Activated CD8-positive, alpha-beta T cell treated with anti-CD3 and anti-CD28 coated beads, Interleukin-2, amount 10 ng/mL, durations not matched to agents 7 days and 5 days (primary cell): ENCODE results near the gene PYROXD2. TPM values are rescaled to one million over a fixed set of nuclear protein-coding genes. Genes with fewer than 3 reads are reported as not detected.

Experiments used
- ATAC-seq: fragments of 150-1000 bp; cut with Tn5 transposase; one replicate; pipeline ENCODE4 v1.10.0; 2021; ENCODE audit warnings: moderate library complexity
- CTCF ChIA-PET: fragments of 350-600 bp; sonication (Branson Sonifier 250); formaldehyde crosslinking; loops from one replicate; lab custom pipeline; 2021; ENCODE audit warnings: antibody characterized with exemption; lab: Charles Lee
- POLR2A ChIA-PET: fragments of 350-600 bp; sonication (Branson Sonifier 250); formaldehyde crosslinking; loops from one replicate; lab custom pipeline; 2021; ENCODE audit warnings: antibody characterized with exemption; lab: Charles Lee
- DNase-seq: peaks from one replicate; pipeline ENCODE4 v3.0.0-alpha.2; 2020
- H3K27ac Mint-ChIP-seq: one replicate; pipeline ENCODE4 v1.8.0; 2021; ENCODE audit warnings: mild to moderate bottlenecking, mixed read lengths
- H3K27me3 Mint-ChIP-seq: one replicate; pipeline ENCODE4 v1.8.0; 2021; ENCODE audit warnings: low read depth, mixed read lengths
- H3K36me3 Mint-ChIP-seq: one replicate; pipeline ENCODE4 v1.8.0; 2021; ENCODE audit warnings: low read depth, mixed read lengths
- H3K4me1 Mint-ChIP-seq: one replicate; pipeline ENCODE4 v1.8.0; 2021; ENCODE audit warnings: low read depth, mixed read lengths
- H3K4me3 Mint-ChIP-seq: one replicate; pipeline ENCODE4 v1.8.0; 2021; ENCODE audit warnings: mild to moderate bottlenecking, mixed read lengths
- H3K9me3 Mint-ChIP-seq: one replicate; pipeline ENCODE4 v1.8.0; 2022; ENCODE audit warnings: mixed read lengths; ENCODE audit not compliant: insufficient read depth
- total RNA-seq, 2 experiments: library from RNA; stranded (reverse); gene quantifications; one replicate each; pipeline ENCODE4 v1.2.3, GENCODE V29; 2021

Gene PYROXD2
- total RNA-seq, 2 experiments from 2014 or later, result 8.3 to 9.3 TPM

DNA sequence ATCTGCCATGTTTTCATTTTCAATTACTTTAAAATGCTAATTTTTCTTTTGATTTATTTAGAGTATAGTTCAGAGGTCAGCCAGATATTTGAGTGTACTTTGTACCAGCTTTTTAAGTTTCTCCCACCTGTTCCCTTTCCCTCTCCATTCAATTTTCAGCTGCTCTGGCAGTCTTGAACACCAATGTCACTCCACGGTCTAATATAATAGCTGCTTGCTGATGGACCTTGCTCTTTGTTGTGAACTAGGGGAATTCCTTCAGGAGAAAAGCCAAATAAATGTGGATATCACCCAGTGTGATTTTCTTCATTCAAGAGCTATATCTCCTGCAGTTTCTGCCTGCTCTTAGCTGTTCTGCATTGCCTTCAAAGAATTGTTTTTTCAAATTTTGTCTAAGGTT lies 35.6 kb upstream of the PYROXD2 start:
- POLR2A ChIA-PET, result no interaction called here
- Mint-ChIP-seq H3K27me3 (peaks cover 13% of the 10 kb centered on the region), H3K36me3 (no peaks in the 10 kb centered on the region), H3K9me3 (no peaks in the 10 kb centered on the region), H3K27ac (no peak overlapping the region), H3K4me3 (no peak overlapping the region), H3K4me1 (peaks cover 7% of the 10 kb centered on the region)
- DNase-seq, result no peak
- ATAC-seq, result no peak
- CTCF ChIA-PET, result interaction anchor here (1.3 kb wide), 1 partner anchor 17 kb away, joined by 6 read pairs; no protein-coding TSS in a partner anchor

DNA sequence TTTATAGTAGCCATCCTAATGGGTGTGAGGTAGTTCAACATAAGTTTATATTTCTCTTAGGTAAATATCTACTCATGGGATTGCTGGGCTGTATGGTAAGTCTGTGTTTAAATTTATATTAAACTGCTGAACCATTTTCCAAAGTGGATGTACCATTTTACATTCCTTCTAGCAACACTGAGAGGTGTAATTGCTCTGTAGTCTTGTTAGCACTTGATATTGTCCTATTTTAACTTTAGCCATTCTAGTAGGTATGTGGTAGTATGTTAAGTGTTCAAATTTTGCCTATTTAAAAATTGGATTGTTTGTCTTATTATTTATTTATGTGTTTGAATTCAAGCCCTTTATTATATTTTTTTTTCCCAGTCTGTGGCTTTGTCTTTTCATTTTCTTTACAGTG lies 34.3 kb upstream of the PYROXD2 start:
- H3K36me3 Mint-ChIP-seq, result peaks cover 7% of the 10 kb centered on the region
- CTCF ChIA-PET, result no interaction called here
- H3K4me1 Mint-ChIP-seq, result peaks cover 20% of the 10 kb centered on the region
- POLR2A ChIA-PET, result no interaction called here
- H3K27me3 Mint-ChIP-seq, result peaks cover 13% of the 10 kb centered on the region
- no peaks in the 10 kb centered on the region for H3K9me3 Mint-ChIP-seq
- H3K27ac Mint-ChIP-seq, result no peak overlapping the region
- no peak overlapping the region for H3K4me3 Mint-ChIP-seq
- no peak for DNase-seq
- ATAC-seq, result no peak

DNA sequence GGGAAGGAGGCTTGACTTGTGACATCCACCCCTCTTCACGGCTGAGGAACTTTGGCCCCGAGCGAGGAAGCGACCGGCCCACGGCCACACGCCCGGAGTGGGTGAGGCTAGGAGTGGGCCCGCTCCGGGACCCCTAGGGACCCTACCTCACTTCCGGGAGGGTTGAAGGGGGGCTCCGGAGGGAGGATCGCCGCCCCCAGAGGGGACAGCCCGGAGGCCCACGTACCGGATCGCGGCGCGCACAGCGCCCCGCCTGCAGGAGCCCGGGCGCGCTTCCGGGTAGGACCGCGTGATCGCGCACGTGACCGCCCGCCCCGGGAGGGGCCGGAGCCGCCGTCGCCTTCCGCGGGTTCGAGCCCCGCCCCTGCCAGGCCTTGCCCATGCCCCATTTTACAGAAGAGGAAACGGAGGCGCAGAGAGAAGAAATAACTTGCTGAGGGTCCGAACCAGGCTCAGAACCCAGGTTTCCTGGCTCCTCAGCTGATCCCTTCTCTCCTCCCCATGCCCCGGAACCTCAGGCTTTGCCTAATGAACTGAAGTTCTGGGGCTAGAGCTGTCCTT lies 31.8 kb upstream of the PYROXD2 start, which contains the start of gene HPS1:
TSS of gene HPS1 (minus strand) at position 275 of the 561 bp plus-strand sequence. CDS start 3,695 bp downstream, outside the sequence.
- ATAC-seq, result peak; percentile 96
- ChIA-PET CTCF (interaction anchor here (1.4 kb wide), 1 partner anchor 20 kb away, joined by 3 read pairs; no protein-coding TSS in a partner anchor), POLR2A (interaction anchor here (1.3 to 1.5 kb wide), 3 partner anchors 11 to 312 kb away, joined by 4 read pairs; partner anchors contain the start of gene R3HCC1L)
- Mint-ChIP-seq H3K4me1 (peaks cover 37% of the 10 kb centered on the region), H3K27me3 (peaks cover 6% of the 10 kb centered on the region), H3K27ac (peak within 1 kb of the TSS; percentile 92), H3K36me3 (peaks cover 27% of the 10 kb centered on the region), H3K4me3 (peak within 1 kb of the TSS; percentile 95), H3K9me3 (no peaks in the 10 kb centered on the region)
- DNase-seq, result peak; percentile 87

DNA sequence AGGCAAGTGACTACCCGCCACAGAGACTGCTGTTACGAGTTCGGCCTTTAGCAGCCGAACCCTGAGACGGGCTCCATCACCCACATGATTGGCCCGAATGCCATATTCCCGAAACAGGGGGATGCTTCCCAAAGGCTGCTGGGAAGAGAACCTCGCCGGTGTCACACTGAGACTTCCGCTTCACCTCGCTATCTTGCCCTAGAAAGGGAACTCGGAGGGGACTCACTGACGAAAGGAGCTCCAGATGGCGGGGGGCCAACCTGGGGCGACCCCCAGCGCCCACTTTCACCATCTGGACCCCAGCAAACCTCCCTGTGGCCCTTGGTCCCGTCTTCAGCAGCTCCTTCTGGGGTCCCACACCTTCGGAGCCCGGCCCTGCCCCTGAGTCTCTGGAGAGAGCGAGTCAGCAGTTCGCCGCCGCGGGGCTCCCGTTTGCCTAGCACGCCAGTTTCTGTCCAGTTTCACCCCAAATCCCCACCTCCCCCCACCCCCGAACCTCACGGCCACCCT lies 31.2 kb upstream of the PYROXD2 start:
- Mint-ChIP-seq H3K4me1 (peaks cover 39% of the 10 kb centered on the region), H3K27me3 (peaks cover 6% of the 10 kb centered on the region), H3K9me3 (no peaks in the 10 kb centered on the region), H3K27ac (peak overlapping the region; percentile 92), H3K4me3 (peak overlapping the region; percentile 95), H3K36me3 (peaks cover 32% of the 10 kb centered on the region)
- peak; percentile 33 for ATAC-seq
- peak; percentile 56 for DNase-seq
- ChIA-PET CTCF (interaction anchor here (0.6 to 1.4 kb wide), 2 partner anchors 21 kb away, joined by 3 read pairs; no protein-coding TSS in a partner anchor), POLR2A (interaction anchor here (1.0 to 1.5 kb wide), 4 partner anchors 11 to 312 kb away, joined by 3 to 4 read pairs (median 4); partner anchors contain the start of gene R3HCC1L)

DNA sequence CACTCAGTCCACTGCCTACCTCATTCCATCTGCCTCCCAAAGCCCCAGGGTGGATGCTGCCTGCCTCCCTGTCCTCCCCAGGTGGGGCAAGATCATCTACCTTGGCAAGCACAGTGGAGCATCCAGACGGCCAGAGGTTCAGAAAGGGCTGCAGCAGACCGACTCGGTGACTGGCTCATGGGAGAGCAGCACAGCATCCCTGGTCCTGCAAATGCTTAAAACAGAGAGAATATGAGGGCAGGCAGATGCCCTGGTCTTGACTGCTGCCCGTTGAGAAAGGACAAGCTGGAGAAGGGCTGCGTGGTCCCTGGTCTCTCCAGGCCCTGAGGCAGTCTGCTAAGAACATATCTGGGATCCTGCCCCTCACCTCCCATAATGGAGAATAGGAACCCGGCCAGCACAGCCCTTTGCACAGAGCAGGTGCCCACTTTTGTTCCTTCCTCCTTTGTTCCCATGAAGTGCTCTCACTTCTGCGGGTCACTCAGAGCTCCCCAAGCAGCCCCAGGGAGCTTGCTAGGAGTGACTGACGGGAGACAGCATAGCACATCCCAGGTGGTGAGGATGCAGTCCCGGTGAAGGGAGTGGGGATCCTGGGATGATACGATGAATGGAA lies 30.3 kb upstream of the PYROXD2 start:
- no peaks in the 10 kb centered on the region for H3K9me3 Mint-ChIP-seq
- H3K27me3 Mint-ChIP-seq, result peaks cover 3% of the 10 kb centered on the region
- peak overlapping the region; percentile 92 for H3K27ac Mint-ChIP-seq
- H3K36me3 Mint-ChIP-seq, result peaks cover 36% of the 10 kb centered on the region
- ATAC-seq (no peak), DNase-seq (no peak)
- H3K4me1 Mint-ChIP-seq, result peaks cover 39% of the 10 kb centered on the region
- H3K4me3 Mint-ChIP-seq, result peak overlapping the region; percentile 95
- ChIA-PET CTCF (no interaction called here), POLR2A (interaction anchor here (1.0 to 1.5 kb wide), 3 partner anchors 10 to 311 kb away, joined by 3 to 4 read pairs (median 4); partner anchors contain the start of gene R3HCC1L)

DNA sequence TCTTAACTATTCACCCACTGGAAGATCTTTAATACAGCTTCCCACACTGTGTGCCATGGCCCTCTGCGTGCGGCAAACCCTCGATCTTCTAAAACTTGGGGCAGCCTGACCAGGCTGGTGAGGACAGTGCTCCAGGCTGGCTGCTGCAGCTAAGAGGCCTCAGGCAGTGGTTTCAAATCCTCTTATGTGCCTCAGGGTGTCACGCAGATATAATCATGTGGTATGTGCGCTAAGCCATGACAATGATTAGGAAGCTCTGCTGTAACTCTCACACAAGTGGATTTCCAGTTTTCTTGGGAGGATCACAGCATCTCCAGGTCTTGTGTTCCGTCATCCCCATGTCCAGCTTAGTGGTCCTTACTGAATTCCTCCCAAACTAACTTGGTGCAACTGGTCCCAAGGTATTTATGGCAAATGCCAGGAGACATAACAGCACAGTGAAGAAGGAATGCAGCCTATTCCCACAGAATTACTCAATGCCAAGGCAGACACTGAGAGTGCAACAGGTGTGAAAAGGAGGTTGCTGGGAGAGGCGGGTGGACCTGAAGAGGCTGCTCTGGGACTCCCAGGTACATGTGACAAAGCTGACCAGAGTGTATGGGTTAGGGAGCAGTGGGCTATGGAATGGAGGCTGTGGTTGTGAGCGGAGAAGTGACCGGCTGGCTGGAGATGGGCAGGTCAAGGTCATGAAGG lies 29.5 kb upstream of the PYROXD2 start:
- H3K36me3 Mint-ChIP-seq, result peaks cover 44% of the 10 kb centered on the region
- H3K4me1 Mint-ChIP-seq, result peaks cover 39% of the 10 kb centered on the region
- DNase-seq (no peak), ATAC-seq (no peak)
- ChIA-PET POLR2A (no interaction called here), CTCF (no interaction called here)
- H3K27ac Mint-ChIP-seq, result no peak overlapping the region
- peak overlapping the region; percentile 8 for H3K4me3 Mint-ChIP-seq
- no peaks in the 10 kb centered on the region for H3K9me3 Mint-ChIP-seq
- H3K27me3 Mint-ChIP-seq, result no peaks in the 10 kb centered on the region

DNA sequence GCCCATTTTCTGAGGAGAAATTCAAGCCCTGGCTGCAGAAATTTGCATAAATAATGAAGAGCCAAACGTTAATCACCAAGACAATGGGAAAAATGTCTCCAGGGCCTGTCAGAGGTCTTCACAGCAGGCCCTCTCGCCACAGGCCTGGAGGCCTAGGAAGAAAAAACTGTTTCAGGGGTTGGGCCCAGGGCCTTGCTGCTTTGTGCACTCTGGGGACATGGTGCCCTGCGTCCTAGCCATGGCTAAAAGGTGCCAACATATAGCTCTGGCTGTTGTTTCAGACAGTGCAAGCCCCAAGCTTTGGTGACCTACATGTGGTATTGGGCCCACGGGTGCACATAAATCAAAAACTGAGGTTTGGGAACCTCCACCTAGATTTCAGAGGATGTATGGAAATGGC lies 23.7 kb upstream of the PYROXD2 start:
- Mint-ChIP-seq H3K9me3 (no peaks in the 10 kb centered on the region), H3K36me3 (peaks cover 76% of the 10 kb centered on the region), H3K4me1 (peaks cover 17% of the 10 kb centered on the region), H3K27me3 (no peaks in the 10 kb centered on the region), H3K27ac (no peak overlapping the region), H3K4me3 (no peak overlapping the region)
- ATAC-seq, result no peak
- POLR2A ChIA-PET, result no interaction called here
- no peak for DNase-seq
- CTCF ChIA-PET, result no interaction called here

DNA sequence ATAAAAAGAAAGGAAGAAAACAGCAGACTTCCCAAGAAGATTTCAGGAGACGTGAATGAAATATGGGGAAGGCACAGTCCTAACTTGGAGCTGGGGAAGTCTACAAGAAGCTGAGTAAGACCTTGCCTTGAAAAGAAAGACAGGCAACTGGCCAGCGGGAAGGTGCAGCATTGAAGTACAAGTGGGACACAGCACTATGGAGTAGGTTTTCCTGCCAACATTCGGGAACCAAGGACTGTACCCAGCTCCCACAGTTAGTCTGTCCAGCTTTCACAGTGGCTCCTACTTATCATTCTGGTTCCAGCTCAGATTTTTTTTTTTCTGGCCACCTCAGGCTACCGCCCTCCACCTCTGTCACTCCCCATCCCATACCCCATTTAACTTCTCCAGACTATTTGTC lies 21.7 kb upstream of the PYROXD2 start:
- Mint-ChIP-seq H3K27ac (no peak overlapping the region), H3K4me3 (no peak overlapping the region), H3K27me3 (no peaks in the 10 kb centered on the region), H3K36me3 (peaks cover 78% of the 10 kb centered on the region), H3K4me1 (peaks cover 2% of the 10 kb centered on the region), H3K9me3 (no peaks in the 10 kb centered on the region)
- ChIA-PET CTCF (interaction anchor here (1.2 kb wide), 1 partner anchor 11 kb away, joined by 6 read pairs; no protein-coding TSS in a partner anchor), POLR2A (no interaction called here)
- ATAC-seq, result no peak
- no peak for DNase-seq

DNA sequence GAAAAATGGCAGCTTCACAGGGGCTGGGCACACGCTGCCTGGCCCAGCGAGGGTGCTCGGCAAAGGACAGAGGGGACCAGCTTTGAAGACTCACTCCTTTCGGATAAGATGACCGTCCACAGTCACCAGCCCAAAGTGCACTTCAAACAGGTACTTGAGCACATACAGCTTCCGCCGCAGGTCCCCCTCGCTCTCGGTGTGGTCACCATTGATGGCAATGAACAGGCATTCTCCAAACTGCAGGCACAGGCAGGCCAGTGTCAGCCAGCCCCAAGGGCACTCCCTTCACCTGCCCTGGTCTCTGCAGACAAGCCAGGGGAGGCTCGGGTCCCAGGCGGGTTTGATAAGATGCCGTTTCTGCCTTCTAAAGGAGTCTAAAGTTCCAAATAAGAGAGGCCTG lies 20.2 kb upstream of the PYROXD2 start:
- no peak for DNase-seq
- ATAC-seq, result no peak
- ChIA-PET CTCF (interaction anchor here (1.1 kb wide), 1 partner anchor 12 kb away, joined by 3 read pairs; no protein-coding TSS in a partner anchor), POLR2A (interaction anchor here (1.3 kb wide), 1 partner anchor 11 kb away, joined by 4 read pairs; no protein-coding TSS in a partner anchor)
- Mint-ChIP-seq H3K4me3 (no peak overlapping the region), H3K9me3 (no peaks in the 10 kb centered on the region), H3K27me3 (no peaks in the 10 kb centered on the region), H3K4me1 (no peaks in the 10 kb centered on the region), H3K36me3 (peaks cover 81% of the 10 kb centered on the region), H3K27ac (no peak overlapping the region)

DNA sequence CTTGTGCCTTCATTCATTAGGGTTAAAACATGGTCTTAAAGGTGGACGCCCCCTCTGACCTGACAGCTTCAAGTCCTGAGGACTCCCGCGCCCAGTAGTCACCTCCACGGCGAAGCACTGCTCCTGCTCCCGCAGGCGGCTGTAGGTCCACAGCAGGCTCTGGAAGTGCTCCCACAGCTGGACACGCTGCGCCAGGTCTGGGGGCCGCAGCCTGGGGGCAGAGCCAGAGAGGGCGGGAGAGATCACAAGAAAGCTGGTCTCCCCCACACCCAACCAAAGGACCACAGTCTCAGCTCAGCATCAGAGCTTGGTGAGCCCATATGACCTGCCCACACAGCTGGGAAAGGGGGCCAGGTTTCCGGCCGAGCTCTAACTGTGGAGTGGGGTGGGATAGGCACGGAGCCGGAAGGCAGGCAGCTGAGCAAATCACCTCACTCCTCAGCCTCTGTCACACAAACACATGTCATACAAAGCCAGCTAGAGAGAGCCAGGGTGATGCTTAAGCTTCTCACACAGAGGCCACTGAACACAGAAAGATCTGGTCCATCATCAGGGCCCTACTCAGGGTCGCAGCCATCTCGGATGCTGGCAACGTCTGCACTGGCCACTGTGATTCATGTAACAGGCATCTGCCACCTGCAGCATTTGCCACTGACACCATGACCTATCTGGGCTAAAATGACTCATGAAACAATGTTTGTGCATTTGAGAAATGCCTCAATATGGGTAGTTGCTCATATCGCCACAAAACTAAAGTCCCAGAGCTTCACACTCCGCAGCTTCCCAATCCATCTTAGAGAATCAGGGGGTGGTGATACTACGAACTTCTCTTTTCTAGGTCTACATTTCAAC lies 19.1 kb upstream of the PYROXD2 start:
- Mint-ChIP-seq H3K36me3 (peaks cover 75% of the 10 kb centered on the region), H3K27ac (no peak overlapping the region), H3K4me3 (no peak overlapping the region), H3K4me1 (no peaks in the 10 kb centered on the region), H3K27me3 (no peaks in the 10 kb centered on the region), H3K9me3 (no peaks in the 10 kb centered on the region)
- DNase-seq (peak; percentile 8), ATAC-seq (no peak)
- POLR2A ChIA-PET, result no interaction called here
- CTCF ChIA-PET, result interaction anchor here (0.9 to 1.1 kb wide), 2 partner anchors 9 to 11 kb away, joined by 3 read pairs; no protein-coding TSS in a partner anchor

DNA sequence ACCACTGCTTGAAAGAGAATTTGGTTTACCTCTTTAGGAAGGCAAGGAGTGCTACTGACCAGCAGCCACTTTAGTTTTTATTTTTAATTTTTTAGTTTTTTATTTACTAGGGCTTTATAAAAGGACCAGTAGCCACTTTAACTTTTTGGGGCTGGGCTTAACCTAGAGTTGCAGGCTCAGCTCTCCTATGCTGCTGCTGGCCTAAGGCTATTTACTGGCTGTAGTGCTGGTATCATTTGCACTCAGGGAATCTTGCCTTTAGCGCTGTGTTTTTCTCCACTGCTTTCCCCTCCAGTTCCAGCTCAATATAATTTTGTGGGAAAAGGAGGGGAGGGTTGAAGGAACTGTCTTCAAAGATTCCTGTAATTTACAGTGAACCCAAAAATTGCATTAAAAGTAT lies 18.4 kb upstream of the PYROXD2 start:
- ChIA-PET CTCF (no interaction called here), POLR2A (no interaction called here)
- no peak overlapping the region for H3K27ac Mint-ChIP-seq
- H3K4me1 Mint-ChIP-seq, result no peaks in the 10 kb centered on the region
- peaks cover 69% of the 10 kb centered on the region for H3K36me3 Mint-ChIP-seq
- H3K27me3 Mint-ChIP-seq, result no peaks in the 10 kb centered on the region
- no peaks in the 10 kb centered on the region for H3K9me3 Mint-ChIP-seq
- DNase-seq (no peak), ATAC-seq (no peak)
- H3K4me3 Mint-ChIP-seq, result no peak overlapping the region
